OCI-LY7 (cell line): ENCODE measurements around the gene GTPBP6. TPM values are rescaled to one million over a fixed set of nuclear protein-coding genes. Genes with fewer than 3 reads are reported as not detected.
"Not testable (repeated sequence)": the region's sequence is repeated elsewhere in the genome, so short reads cannot be mapped to it uniquely, and the experiment has no call there.

ENCODE experiments used
- BruUV-seq: library from RNA; stranded (reverse); fragments of 400-500 nt; replicated peaks from 2 replicates; lab custom pipeline; 2021; lab: Mats Ljungman, UMichigan
- CTCF ChIA-PET: fragments of 300-600 bp; sonication (Branson Sonifier 250); formaldehyde crosslinking; loops from one replicate; lab custom pipeline; 2022; ENCODE audit warnings: antibody characterized with exemption; ENCODE audit not compliant: unreplicated experiment; lab: Charles Lee
- POLR2A ChIA-PET: fragments of 300-600 bp; sonication (Branson Sonifier 250); formaldehyde crosslinking; loops from one replicate; lab custom pipeline; 2022; ENCODE audit warnings: antibody characterized with exemption; lab: Charles Lee
- DNase-seq: peaks from one replicate; pipeline ENCODE4 v3.0.0-alpha.2; 2015; ENCODE audit warnings: low spot score
- H2AFZ ChIP-seq: fragments of 200-600 bp; sonication (generic), shearing (Covaris generic); 2 replicates; pipeline ENCODE4 v1.6.1; 2014; ENCODE audit warnings: mild to moderate bottlenecking, antibody characterized with exemption, low read length, moderate library complexity
- H3K27ac ChIP-seq: fragments of 200-600 bp; sonication (generic); 2 replicates; pipeline ENCODE4 v1.5.1; 2014; ENCODE audit warnings: mixed run types, low read depth, mild to moderate bottlenecking, moderate library complexity, low read length, inconsistent platforms; ENCODE audit not compliant: poor library complexity, severe bottlenecking
- H3K36me3 ChIP-seq: fragments of 200-600 bp; sonication (generic); 2 replicates; pipeline ENCODE4 v1.6.1; 2014; ENCODE audit warnings: mild to moderate bottlenecking, antibody characterized with exemption, low read length, moderate library complexity, mixed read lengths; ENCODE audit not compliant: insufficient read depth
- H3K4me1 ChIP-seq: fragments of 200-600 bp; sonication (generic); 2 replicates; pipeline ENCODE4 v1.5.1; 2014; ENCODE audit warnings: mild to moderate bottlenecking, low read length; ENCODE audit not compliant: insufficient read depth, poor library complexity, severe bottlenecking
- H3K4me2 ChIP-seq: fragments of 200-600 bp; sonication (generic); 2 replicates; pipeline ENCODE4 v1.6.1; 2014; ENCODE audit warnings: mild to moderate bottlenecking, low read length
- H3K4me3 ChIP-seq: fragments of 200-600 bp; sonication (generic); 2 replicates; pipeline ENCODE4 v1.5.1; 2014; ENCODE audit warnings: mild to moderate bottlenecking, low read depth, low read length; ENCODE audit not compliant: poor library complexity, severe bottlenecking
- H3K79me2 ChIP-seq: fragments of 200-600 bp; sonication (generic); 2 replicates; pipeline ENCODE4 v1.6.1; 2016; ENCODE audit warnings: low read depth, mild to moderate bottlenecking, low read length, moderate library complexity, mixed read lengths; ENCODE audit not compliant: insufficient read depth
- H3K9me2 ChIP-seq: fragments of 200-600 bp; sonication (generic); 2 replicates; pipeline ENCODE4 v1.6.1; 2016; ENCODE audit warnings: mild to moderate bottlenecking, low read length, mixed read lengths; ENCODE audit not compliant: insufficient read depth
- H3K9me3 ChIP-seq: fragments of 200-600 bp; sonication (generic); 2 replicates; pipeline ENCODE4 v1.6.1; 2014; ENCODE audit warnings: mild to moderate bottlenecking, mixed run types, low read length, mixed read lengths
- H4K20me1 ChIP-seq: fragments of 200-600 bp; sonication (generic); 2 replicates; pipeline ENCODE4 v1.6.1; 2014; ENCODE audit warnings: mild to moderate bottlenecking, antibody characterized with exemption, low read length, moderate library complexity, mixed read lengths; ENCODE audit not compliant: insufficient read depth
- EZH2phosphoT487 ChIP-seq: fragments of 200-600 bp; sonication (generic); IDR thresholded peaks from 2 replicates; pipeline ENCODE4 v1.6.1; 2018; ENCODE audit warnings: low read depth, borderline replicate concordance, mild to moderate bottlenecking, mixed run types, antibody characterized with exemption, low read length, moderate library complexity, mixed read lengths
- intact Hi-C: fragments of 100-400 bp; cut with micrococcal nuclease; formaldehyde crosslinking; loops from one replicate; pipeline ENCODE4 v1.10.0; 2022; ENCODE audit not compliant: unreplicated experiment
- total RNA-seq, 2 experiments: library from RNA; depleted of rRNA in 1 of 2; stranded (reverse); fragments of >200 nt in 1 of 2; shearing (Covaris generic) in 1 of 2; gene quantifications; 2 replicates each; pipeline ENCODE4 v1.2.3, GENCODE V29; 2014 to 2022
- TF ChIP-seq, protein P1 (sequence below): fragments of 200-600 bp; sonication (generic); conservative IDR thresholded peaks from 2 replicates; pipeline ENCODE4 v1.5.1; 2014; ENCODE audit warnings: mild to moderate bottlenecking, antibody characterized with exemption, low read length, moderate library complexity, mixed read lengths

Gene GTPBP6
- total RNA-seq, 2 experiments from 2014 or later, result 36.3 to 53.6 TPM

DNA sequence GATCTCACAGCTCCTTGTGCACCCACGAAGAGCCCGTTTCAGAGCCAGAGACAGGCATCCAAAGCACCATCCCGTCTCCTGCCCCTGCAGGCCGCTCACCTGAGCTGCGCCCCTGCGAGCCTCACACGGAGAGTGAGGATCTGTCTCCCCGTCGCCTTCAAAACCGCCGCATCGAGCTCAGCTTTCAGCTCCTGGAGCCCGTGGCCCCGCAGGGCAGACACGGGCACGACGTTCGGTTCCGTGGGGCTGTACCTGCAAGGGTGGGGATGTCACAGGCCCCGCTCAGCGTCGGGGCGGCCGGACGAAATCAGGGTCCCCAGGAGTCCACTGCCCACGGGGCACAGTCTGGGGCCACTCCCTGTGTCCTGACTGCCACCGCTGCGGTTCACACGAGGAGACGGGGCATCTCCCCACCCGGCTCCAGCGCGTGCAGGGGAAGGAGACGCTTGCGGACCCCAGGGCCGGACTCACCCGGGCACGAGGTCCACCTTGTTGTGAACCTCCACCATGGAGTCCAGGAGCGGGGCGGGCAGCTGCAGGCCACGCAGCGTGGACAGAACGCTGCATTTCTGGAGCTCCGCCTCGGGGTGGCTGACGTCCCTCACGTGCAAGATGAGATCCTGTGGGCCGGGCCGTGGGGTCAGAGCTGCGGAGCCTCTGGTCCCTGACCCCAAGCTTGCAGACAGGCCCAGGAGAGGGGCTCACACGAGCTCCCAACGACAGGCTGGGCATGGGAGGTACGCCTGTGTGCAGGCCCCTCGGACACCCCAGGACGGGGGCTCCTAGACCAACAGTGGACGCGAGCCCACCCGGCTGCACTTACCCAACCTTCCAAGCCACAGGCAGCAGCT is 11.1 kb downstream of the GTPBP6 start:
- H3K9me2 ChIP-seq, result no peaks in the 10 kb centered on the region
- no TSS peak for BruUV-seq
- peaks cover 80% of the 10 kb centered on the region for H3K36me3 ChIP-seq
- no peak overlapping the region for H3K27ac ChIP-seq
- no peaks in the 10 kb centered on the region for H3K9me3 ChIP-seq
- no peak overlapping the region for H2AFZ ChIP-seq
- no peak for DNase-seq
- H3K4me2 ChIP-seq, result no peak overlapping the region
- H4K20me1 ChIP-seq, result no peaks in the 10 kb centered on the region; the same call in 1 of the 2 replicates
- ChIA-PET POLR2A (no interaction called here), CTCF (no interaction called here)
- intact Hi-C loops, result no loop called here
- H3K4me1 ChIP-seq, result no peaks in the 10 kb centered on the region
- peaks cover 3% of the 10 kb centered on the region; the same call in 1 of the 2 replicates for H3K79me2 ChIP-seq
- no peak overlapping the region for H3K4me3 ChIP-seq
- TF ChIP-seq, protein P1, sequence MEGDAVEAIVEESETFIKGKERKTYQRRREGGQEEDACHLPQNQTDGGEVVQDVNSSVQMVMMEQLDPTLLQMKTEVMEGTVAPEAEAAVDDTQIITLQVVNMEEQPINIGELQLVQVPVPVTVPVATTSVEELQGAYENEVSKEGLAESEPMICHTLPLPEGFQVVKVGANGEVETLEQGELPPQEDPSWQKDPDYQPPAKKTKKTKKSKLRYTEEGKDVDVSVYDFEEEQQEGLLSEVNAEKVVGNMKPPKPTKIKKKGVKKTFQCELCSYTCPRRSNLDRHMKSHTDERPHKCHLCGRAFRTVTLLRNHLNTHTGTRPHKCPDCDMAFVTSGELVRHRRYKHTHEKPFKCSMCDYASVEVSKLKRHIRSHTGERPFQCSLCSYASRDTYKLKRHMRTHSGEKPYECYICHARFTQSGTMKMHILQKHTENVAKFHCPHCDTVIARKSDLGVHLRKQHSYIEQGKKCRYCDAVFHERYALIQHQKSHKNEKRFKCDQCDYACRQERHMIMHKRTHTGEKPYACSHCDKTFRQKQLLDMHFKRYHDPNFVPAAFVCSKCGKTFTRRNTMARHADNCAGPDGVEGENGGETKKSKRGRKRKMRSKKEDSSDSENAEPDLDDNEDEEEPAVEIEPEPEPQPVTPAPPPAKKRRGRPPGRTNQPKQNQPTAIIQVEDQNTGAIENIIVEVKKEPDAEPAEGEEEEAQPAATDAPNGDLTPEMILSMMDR, result no peak
- no peak for TF ChIP-seq EZH2phosphoT487

DNA sequence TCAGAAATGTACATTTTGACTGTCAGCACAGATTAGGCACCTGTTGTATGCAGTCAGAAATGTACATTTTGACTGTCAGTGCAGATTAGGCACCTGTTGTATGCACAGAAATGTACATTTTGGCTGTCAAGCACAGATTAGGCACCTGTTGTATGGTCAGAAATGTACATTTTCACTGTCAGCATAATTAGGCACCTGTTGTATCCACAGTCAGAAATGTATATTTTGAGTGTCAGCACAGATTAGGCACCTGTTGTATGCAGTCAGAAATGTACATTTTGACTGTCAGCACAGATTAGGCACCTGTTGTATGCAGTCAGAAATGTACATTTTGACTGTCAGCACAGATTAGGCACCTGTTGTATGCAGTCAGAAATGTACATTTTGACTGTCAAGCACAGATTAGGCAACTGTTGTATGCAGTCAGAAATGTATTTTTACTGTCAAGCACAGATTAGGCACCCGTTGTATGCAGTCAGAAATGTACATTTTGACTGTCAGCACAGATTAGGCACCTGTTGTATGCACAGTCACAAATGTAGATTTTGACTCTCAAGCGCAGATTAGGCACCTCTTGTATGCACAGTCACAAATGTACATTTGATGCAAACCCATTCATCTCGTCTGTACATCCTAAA is 11.9 kb downstream of the GTPBP6 start:
- H2AFZ ChIP-seq, H3K9me3 ChIP-seq, BruUV-seq, H3K4me3 ChIP-seq, CTCF ChIA-PET, H3K9me2 ChIP-seq, H3K79me2 ChIP-seq, POLR2A ChIA-PET, DNase-seq, H3K4me2 ChIP-seq, H4K20me1 ChIP-seq, H3K4me1 ChIP-seq, H3K27ac ChIP-seq, intact Hi-C loops: not testable (repeated sequence)
- peaks cover 80% of the 10 kb centered on the region for H3K36me3 ChIP-seq

DNA sequence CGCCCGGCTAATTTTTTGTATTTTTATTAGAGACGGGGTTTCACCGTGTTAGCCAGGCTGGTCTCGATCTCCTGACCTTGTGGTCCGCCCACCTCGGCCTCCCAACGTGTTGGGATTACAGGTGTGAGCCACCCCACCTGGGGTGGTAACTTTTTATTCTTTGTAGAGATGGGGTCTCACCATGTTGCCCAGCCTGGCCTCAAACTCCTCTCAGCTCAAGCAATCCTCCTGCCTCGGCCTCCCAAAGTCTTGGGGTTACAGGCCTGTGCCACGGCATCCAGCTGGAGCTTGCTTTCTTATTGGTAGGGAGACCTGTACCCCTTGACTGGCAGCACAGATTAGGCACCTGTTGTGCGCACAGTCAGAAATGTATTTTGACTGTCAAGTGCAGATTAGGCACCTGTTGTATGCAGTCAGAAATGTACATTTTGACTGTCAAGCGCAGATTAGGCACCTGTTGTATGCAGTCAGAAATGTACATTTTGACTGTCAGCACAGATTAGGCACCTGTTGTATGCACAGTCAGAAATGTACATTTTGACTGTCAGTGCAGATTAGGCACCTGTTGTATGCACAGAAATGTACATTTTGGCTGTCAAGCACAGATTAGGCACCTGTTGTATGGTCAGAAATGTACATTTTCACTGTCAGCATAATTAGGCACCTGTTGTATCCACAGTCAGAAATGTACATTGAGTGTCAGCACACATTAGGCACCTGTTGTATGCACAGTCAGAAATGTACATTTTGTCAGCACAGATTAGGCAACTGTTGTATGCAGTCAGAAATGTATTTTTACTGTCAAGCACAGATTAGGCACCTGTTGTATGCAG is 12.6 kb downstream of the GTPBP6 start:
- H2AFZ ChIP-seq, H4K20me1 ChIP-seq, H3K4me2 ChIP-seq, H3K4me3 ChIP-seq, POLR2A ChIA-PET, DNase-seq, H3K79me2 ChIP-seq, BruUV-seq, intact Hi-C loops, H3K4me1 ChIP-seq, H3K9me2 ChIP-seq, H3K27ac ChIP-seq, CTCF ChIA-PET, H3K9me3 ChIP-seq: not testable (repeated sequence)
- H3K36me3 ChIP-seq, result peaks cover 80% of the 10 kb centered on the region
